Stimulated activated CD8-positive, alpha-beta memory T cell treated with anti-CD3 and anti-CD28 coated beads, Interleukin-12 subunit alpha, Interleukin-12 subunit beta, amount 100 ng/mL, for 24 hours (primary cell): ENCODE results near the gene P2RY1.
"Not testable (repeated sequence)": the region's sequence is repeated elsewhere in the genome, so short reads cannot be mapped to it uniquely, and the experiment has no call there.

Experiments used
- DNase-seq: peaks from one replicate; pipeline ENCODE4 v3.0.0-alpha.2; 2020; ENCODE audit errors: extremely low read depth

P2RY1 gene

GRCh38 chr3:152836269-152836668, 1.3 kb downstream of the P2RY1 start:
- DNase-seq: no peak

DNA sequence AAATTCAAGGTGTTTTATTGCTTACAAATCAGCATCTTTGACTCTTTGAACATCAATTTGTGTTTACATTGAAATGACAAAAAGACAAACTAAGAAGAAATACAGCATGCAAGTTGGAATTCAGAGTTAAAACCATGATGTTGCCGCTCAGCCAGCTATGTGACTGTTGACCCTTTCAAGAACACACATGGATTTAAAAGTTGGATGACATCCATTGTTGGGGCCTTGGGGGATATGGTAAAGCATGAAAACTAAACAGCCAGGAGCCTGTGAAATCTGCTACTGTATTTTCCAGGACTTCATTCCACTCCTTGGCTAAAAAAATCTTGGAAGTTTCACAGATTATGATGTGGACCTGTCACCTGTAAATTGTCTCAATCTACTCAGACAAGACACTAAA, 4.6 kb downstream of the P2RY1 start:
- no peak for DNase-seq

DNA sequence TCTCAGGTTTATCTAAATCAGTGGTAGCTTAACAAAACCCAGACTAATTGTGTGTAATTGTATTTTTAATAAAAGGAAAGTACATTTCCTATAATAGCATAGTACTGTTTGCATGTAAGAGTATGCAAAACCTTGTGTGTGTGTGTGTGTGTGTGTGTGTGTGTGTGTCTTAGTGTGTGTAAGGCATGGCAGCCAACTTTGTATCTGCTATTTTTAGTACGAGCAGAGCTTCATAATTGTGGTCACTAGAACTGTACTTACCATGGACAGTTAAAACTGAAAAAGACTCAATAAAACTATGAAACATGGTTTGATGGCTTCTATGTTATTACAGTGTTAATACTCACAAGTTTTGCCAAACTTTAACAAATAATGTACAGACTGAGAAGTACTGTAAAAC, 6.2 kb downstream of the P2RY1 start:
- no peak for DNase-seq

DNA sequence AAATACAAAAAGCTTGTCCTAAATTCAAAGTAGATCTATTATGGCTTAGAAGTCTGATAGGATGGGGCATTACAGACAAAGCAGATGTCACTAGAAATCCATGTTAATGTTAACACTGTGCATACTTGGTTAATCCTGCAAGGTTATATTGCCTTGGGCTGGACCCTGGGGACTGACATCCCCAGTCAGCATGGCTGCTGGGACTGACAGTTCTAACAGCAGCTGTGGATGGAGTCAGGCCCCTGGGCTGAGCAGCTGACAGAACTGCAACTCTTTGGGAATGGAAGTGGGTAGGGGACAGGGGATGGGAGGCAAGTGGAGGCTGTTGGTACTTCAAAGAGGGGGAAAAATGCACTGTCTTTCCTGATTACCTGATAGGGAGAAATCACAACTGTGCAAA, 7.5 kb downstream of the P2RY1 start:
- no peak for DNase-seq

DNA sequence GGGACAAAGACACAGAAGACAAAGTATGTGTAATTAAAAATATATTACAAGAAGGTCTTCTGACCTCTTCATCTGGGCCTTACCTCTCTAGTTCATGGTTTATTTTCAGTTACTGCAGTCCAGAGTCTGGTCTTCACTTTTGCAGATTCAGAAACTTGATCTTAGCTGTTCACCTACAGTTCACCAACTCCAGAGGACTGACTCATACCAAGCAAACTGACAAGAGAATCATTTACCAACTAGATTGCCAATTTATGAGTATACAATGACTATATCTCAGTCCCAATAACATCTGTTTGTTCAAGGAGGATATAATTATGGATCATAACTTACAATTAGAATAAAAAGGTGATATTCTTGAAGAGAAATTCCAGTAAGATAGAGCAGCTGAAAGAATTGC, 9.0 kb downstream of the P2RY1 start:
- DNase-seq: no peak

GRCh38 chr3:152846572-152847202, 11.8 kb downstream of the P2RY1 start:
- not testable (repeated sequence) for DNase-seq

GRCh38 chr3:152847599-152847998, 12.7 kb downstream of the P2RY1 start:
- DNase-seq: not testable (repeated sequence)

- DNase-seq: no peak
These were observed 15.2 kb downstream of the P2RY1 start for GRCh38 chr3:152849996-152850578.

- no peak for DNase-seq
These were observed 18.3 kb downstream of the P2RY1 start for GRCh38 chr3:152853196-152853595.

DNA sequence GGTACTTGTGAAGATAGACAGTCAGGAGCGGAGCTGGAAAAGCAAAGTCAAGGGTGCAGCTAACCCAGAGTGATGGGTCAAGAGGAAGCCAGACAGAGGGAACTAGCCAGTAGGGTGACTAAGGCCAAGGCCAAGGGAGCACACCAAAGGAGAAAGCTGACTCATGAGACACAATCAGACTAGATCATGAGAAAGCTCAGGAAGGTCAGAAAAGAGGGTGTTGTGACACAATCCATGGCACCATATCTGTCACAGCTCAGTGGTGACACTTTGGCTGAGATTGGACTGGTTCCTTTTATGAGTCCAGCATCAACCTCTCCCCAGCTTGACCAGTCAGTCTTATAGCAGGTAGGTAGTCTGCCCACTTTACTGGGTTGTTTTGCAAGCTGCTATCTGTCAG, 22.2 kb downstream of the P2RY1 start:
- DNase-seq: no peak

DNA sequence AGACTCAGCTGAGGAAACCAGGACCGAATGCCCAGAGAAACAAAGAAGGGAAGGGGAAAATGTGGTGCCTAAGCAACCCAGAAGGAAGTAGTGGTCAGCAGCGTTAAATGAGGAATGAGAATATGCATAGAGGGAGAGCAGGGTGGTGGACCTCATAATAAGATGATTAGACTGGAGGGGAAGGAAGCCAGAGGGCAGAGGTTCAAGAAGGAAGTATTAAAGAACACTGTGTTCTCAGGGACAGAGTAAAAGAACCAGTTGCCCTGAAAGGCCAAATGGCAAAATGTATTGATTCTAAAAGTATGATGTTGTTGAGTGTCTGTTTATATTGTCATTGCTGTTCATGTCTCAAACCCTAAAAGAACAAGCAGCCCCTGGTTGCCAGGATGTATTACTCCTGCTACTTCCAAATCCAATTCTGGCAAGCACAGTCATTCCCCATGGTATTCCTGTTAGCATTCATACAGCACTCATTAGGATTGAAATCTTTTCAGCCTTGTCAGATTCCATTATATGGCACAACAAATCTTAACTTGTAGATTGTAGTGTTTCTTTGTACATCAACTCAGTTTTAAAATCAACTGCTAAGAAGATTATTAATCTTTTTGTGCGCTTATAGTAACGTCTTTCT, 23.4 kb downstream of the P2RY1 start:
- DNase-seq: no peak

DNA sequence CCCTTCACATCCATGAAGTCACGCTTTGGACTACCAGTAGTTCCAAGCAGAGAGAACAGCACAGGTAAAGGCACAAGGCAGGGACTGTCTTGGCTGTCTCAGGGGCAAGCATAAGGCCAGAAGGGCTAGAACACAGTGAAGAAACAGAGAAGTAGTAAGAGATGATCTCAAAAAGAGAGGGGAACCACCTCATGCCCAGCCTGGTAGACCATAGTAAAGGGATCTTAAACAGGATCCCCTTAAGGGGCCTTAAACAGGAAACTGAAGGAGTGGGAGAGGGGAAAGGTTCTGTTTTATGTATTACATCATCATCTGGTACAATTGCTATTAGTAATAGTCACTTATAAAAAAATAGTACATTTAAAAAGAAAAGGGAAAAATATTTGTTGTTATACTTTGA, 25.8 kb downstream of the P2RY1 start:
- no peak for DNase-seq

- DNase-seq: no peak
These were observed 30.8 kb downstream of the P2RY1 start for GRCh38 chr3:152865668-152866245.

- no peak for DNase-seq
These were observed 35.1 kb downstream of the P2RY1 start for GRCh38 chr3:152870027-152870426.

- DNase-seq: not testable (repeated sequence)
These were observed 38.4 kb downstream of the P2RY1 start for GRCh38 chr3:152873314-152873713.

DNA sequence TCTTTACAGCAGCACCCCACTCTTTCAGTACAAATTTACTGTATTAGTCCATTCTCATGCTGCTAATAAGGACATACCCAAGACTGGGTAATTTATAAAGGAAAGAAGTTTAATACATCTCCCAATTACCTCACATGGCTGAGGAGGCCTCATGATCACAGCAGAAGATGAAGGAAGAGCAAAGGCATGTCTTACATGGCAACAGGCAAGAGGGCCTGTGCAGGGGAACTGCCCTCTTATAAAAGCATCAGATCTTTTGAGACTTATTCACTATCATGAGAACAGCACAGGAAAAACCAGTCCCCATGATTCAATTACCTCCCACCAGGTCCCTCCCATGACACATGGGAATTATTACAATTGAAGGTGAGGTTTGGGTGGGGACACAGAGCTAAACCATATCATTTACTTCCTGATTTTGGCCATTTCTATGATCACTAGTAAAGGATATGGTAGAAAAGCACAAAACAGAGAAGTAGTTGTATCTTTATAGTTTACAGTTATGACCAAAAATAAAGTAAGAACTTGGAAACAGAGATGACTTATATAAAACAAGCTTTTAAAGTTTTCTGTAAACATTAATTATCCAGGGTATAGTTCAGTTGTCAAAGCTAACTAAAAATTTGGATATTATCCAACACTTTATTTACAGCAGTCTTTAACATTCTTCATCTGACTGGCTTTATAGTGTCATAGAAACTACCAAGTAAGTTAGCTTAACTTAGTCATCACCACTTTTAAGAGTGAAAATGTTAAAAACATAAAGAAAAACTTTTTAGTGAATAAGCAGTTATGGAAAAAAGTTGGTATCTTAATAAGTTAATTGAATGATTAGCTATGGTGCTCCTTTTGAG, 40.2 kb downstream of the P2RY1 start:
- no peak for DNase-seq

DNA sequence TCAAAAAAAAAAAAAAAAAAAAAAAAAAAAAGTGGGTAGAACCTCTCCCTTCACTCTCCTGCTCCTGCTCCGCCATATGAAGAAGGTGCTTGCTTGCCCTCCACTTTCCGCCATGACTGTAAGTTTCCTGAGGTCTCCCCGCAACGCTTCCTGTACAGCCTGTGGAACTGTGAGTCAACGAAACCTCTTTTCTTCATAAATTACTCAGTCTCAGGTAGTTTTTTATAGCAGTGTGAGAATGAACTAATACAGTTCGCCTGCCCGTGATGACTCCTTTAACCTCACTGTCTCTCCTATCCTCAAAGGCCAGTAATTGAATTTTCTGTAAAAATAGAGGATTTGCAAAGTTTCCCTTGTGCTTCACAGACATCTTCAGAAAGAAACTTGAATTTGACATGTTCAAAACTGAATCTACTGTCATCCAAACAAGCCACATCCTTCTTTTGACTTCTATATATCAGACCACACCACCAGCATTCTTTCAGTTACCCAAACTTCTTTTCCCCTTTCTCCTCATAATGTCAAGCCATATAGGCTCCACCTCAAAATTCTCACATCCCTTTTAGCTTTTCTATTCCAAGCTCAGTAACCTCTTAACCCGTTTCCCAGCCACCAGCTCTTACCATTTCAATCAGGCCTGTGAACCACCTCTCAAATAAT, 44.3 kb downstream of the P2RY1 start:
- DNase-seq: no peak

DNA sequence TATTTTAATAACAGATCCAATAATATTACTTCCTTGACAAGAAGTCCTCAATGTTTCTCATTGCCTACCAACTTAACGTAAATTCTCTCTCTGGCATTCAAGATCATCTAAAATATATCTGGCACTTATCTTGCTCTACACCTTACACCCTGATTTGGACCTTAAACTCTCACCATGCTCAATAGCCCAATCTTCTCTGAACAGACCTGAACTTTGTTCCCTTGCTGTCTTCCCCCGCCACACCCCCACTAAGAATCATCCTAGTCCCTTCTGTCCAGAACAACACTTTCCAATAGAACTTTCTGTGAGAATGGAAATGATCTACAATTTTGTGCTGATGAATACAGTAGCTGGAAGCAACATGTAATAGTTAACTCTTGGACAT, 44.9 kb downstream of the P2RY1 start:
- DNase-seq: no peak

- DNase-seq: no peak
These were observed 50.1 kb downstream of the P2RY1 start for GRCh38 chr3:152885076-152885475.
